Measurements from ENCODE around the gene TNFAIP2. TPM values are rescaled to one million over a fixed set of nuclear protein-coding genes. Genes with fewer than 3 reads are reported as not detected.

The TNFAIP2 gene
- total RNA-seq, 1 donor from 2014 or later, result 82.7 TPM

DNA sequence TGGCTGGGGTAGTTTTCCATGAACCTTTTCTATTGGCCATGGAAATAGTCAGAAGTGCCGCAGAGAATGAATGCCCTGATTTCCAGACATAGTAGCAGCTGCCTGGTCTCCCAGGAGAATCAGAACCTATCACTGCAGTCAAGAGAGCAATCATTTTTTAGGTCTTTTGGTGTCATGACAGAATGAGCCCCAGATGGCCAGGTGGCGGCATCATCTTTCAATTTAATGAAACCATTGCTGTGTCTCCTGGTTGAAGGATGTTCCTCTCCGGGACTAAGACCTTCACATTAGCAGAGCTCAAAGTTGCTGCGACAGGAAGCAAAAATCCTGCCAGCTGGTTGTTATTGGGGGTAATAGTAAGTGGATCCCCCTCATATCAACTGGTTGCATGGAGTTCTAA, 18.8 kb downstream of the TNFAIP2 start:
- H3K27me3 ChIP-seq, result no peaks in the 10 kb centered on the region
- H3K4me3 ChIP-seq, result no peak overlapping the region
- intact Hi-C loops (cut with DNase I), result loop anchor here (5.0 kb wide), 1 partner anchor 1340 kb away; no protein-coding TSS in a partner anchor
- TF ChIP-seq POLR2AphosphoS5 (IDR thresholded peaks at IDR 0.05; ENCODE audit: insufficient read depth in 1 of 2, low read depth in 1 of 2), result no peak
- TF ChIP-seq POLR2A (IDR thresholded peaks at IDR 0.05), result no peak
- TF ChIP-seq, protein P1, sequence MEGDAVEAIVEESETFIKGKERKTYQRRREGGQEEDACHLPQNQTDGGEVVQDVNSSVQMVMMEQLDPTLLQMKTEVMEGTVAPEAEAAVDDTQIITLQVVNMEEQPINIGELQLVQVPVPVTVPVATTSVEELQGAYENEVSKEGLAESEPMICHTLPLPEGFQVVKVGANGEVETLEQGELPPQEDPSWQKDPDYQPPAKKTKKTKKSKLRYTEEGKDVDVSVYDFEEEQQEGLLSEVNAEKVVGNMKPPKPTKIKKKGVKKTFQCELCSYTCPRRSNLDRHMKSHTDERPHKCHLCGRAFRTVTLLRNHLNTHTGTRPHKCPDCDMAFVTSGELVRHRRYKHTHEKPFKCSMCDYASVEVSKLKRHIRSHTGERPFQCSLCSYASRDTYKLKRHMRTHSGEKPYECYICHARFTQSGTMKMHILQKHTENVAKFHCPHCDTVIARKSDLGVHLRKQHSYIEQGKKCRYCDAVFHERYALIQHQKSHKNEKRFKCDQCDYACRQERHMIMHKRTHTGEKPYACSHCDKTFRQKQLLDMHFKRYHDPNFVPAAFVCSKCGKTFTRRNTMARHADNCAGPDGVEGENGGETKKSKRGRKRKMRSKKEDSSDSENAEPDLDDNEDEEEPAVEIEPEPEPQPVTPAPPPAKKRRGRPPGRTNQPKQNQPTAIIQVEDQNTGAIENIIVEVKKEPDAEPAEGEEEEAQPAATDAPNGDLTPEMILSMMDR (IDR thresholded peaks at IDR 0.05), result no peak
- no peaks in the 10 kb centered on the region for H3K36me3 ChIP-seq
- no peak for DNase-seq (ENCODE audit: extremely low spot score in 2 of 2)
- peaks cover 29% of the 10 kb centered on the region for H3K4me1 ChIP-seq
- no peak overlapping the region for H3K27ac ChIP-seq
- no peaks in the 10 kb centered on the region for H3K9me3 ChIP-seq

DNA sequence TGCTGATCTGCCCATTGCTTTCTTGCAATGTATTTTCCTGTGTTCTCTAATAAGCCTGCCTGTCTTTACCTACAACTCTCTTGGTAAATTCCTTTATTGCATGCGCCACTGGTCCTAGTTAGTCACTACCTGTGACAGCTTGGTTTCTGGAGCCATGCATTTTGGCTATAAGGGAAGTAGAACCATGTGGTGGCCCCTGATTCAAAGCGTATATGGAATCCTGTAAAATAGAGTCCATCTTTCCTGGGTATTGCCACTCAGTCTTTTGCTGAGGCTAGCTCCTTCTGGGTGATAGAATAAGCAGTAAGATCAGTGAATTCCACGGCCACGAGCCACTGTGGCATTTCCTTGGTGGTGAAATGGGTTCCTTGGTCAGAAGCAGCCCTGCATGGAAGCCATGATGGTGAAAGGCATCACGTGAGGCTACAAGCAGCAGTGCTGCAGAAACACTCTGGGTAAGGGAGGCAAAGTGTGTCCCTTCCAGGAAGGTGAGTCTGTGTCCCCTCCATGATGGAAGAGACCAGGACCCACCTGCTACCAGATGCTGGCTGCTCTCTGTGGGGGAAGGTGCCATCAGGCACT, 19.6 kb downstream of the TNFAIP2 start:
- Histone ChIP-seq H3K27me3 (no peaks in the 10 kb centered on the region), H3K36me3 (no peaks in the 10 kb centered on the region), H3K4me3 (no peak overlapping the region), H3K4me1 (peaks cover 23% of the 10 kb centered on the region), H3K9me3 (no peaks in the 10 kb centered on the region), H3K27ac (no peak overlapping the region)
- DNase-seq (ENCODE audit: extremely low spot score in 2 of 2), result no peak
- intact Hi-C loops (cut with DNase I), result loop anchor here (5.0 kb wide), 1 partner anchor 1341 kb away; no protein-coding TSS in a partner anchor
- TF ChIP-seq POLR2AphosphoS5 (IDR thresholded peaks at IDR 0.05; ENCODE audit: insufficient read depth in 1 of 2, low read depth in 1 of 2), result no peak
- TF ChIP-seq POLR2A (IDR thresholded peaks at IDR 0.05), result no peak
- TF ChIP-seq, protein P1 (IDR thresholded peaks at IDR 0.05), result no peak

DNA sequence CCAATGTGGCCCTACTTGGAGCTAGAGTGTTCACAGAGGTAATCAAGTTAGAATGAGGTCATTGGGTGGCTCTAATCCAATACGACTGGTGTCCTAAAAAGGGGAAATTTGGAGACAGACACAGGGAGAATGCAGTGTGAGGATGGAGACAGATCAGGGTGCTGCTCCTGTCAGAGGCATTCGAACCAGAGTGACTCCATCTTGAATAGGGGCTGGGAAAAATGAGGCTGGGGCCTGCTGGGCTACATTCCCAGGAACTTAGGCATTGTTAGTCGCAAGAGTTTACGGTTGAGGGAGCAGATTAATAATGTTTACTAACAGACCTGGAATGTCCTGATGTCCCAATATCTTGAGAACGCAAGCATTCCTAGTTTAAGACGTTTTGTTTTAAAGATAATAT, 20.2 kb downstream of the TNFAIP2 start:
- intact Hi-C loops (cut with DNase I), result loop anchor here (5.0 kb wide), 1 partner anchor 1341 kb away; no protein-coding TSS in a partner anchor
- H3K4me1 ChIP-seq, result peaks cover 16% of the 10 kb centered on the region
- no peaks in the 10 kb centered on the region for H3K9me3 ChIP-seq
- TF ChIP-seq, protein P1 (IDR thresholded peaks at IDR 0.05), result no peak
- no peak for TF ChIP-seq POLR2A (IDR thresholded peaks at IDR 0.05)
- TF ChIP-seq POLR2AphosphoS5 (IDR thresholded peaks at IDR 0.05; ENCODE audit: insufficient read depth in 1 of 2, low read depth in 1 of 2), result no peak
- DNase-seq (ENCODE audit: extremely low spot score in 2 of 2), result no peak
- H3K4me3 ChIP-seq, result no peak overlapping the region
- no peaks in the 10 kb centered on the region for H3K36me3 ChIP-seq
- no peak overlapping the region for H3K27ac ChIP-seq
- H3K27me3 ChIP-seq, result no peaks in the 10 kb centered on the region

DNA sequence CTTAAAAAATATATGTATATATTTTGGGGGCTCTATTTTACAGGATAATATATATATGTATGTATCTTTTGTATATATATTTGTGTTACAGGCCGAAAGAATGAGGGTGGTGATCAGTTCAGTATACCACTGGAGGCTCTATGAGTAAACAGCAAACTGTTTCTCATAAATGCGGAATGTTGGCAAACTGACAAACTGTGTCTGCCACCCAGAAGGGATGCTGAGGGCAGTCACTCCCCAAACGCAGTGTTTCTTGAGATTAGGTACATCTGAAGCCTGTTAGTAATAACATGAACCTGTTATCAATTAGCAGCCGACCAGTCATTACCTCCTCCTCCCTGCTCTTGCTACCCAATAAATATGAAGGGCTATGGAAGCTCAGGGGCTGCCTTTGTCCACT, 20.8 kb downstream of the TNFAIP2 start:
- Histone ChIP-seq H3K4me3 (no peak overlapping the region), H3K9me3 (no peaks in the 10 kb centered on the region), H3K36me3 (no peaks in the 10 kb centered on the region), H3K27me3 (no peaks in the 10 kb centered on the region), H3K27ac (no peak overlapping the region), H3K4me1 (peaks cover 10% of the 10 kb centered on the region)
- intact Hi-C loops (cut with DNase I), result loop anchor here (5.0 kb wide), 1 partner anchor 1342 kb away; no protein-coding TSS in a partner anchor
- TF ChIP-seq, protein P1 (IDR thresholded peaks at IDR 0.05), result no peak
- TF ChIP-seq POLR2A (IDR thresholded peaks at IDR 0.05), result no peak
- no peak for TF ChIP-seq POLR2AphosphoS5 (IDR thresholded peaks at IDR 0.05; ENCODE audit: insufficient read depth in 1 of 2, low read depth in 1 of 2)
- no peak for DNase-seq (ENCODE audit: extremely low spot score in 2 of 2)

DNA sequence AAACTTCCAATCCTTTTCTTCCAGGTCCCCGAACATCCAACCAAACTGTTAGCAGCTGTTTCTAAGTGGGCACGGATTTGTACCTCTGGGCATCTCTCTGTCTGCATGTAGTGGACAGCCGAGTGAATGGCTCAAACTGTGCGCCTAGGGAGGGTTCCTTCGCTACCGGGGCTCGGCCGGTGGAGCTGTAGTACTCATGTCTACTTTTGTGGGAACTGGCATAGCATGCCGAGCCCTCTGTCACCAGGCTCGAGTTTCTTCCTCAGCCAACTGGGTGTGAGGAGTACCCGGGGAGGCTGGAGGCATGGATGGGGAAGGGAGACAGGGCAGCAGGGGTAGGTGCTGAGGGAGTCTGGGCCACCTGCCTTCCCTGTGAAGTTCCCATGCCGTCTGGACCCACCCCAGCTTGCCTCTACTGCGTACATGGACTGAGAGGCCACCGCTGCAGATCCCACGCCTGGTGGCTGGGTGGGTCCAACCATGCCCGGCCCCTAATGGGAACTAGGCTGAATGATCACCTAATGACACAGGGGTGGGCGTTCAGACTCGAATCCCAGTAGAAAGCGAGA, 23.0 kb downstream of the TNFAIP2 start:
- Histone ChIP-seq H3K27me3 (no peaks in the 10 kb centered on the region), H3K9me3 (no peaks in the 10 kb centered on the region), H3K27ac (no peak overlapping the region), H3K36me3 (no peaks in the 10 kb centered on the region), H3K4me1 (peaks cover under 1% of the 10 kb centered on the region), H3K4me3 (no peak overlapping the region)
- no peak for DNase-seq (ENCODE audit: extremely low spot score in 2 of 2)
- TF ChIP-seq POLR2AphosphoS5 (IDR thresholded peaks at IDR 0.05; ENCODE audit: insufficient read depth in 1 of 2, low read depth in 1 of 2), result no peak
- TF ChIP-seq, protein P1 (IDR thresholded peaks at IDR 0.05), result no peak
- TF ChIP-seq POLR2A (IDR thresholded peaks at IDR 0.05), result no peak
- intact Hi-C loops (cut with DNase I), result no loop called here
